HG03196 (cell line): ENCODE results near the gene HK1.

Experiments
- ATAC-seq: cut with Tn5 transposase; IDR thresholded peaks from one replicate; pipeline ENCODE4 v1.9.1; 2021; ENCODE audit not compliant: unreplicated experiment

Gene HK1

DNA sequence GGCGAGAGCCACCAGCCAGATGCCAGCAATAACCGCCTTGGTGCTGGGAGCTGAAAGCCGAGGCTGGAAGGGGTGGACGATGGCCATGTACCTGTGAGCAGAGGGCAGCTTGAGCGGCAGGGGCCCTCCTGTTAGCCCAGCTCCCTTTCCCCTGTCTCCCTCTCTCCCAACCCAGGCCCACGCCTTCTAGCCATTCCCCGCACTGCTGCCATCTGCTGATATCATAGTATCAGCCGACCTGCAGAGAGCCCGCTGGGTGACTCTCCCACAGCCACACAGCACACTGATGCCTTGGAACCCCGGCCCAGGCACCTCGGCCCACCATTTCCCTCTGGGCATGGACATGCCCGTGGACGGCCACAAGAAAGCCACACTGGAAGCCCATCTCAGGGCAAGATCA, 136.8 kb downstream of the HK1 start:
- ATAC-seq = no peak

DNA sequence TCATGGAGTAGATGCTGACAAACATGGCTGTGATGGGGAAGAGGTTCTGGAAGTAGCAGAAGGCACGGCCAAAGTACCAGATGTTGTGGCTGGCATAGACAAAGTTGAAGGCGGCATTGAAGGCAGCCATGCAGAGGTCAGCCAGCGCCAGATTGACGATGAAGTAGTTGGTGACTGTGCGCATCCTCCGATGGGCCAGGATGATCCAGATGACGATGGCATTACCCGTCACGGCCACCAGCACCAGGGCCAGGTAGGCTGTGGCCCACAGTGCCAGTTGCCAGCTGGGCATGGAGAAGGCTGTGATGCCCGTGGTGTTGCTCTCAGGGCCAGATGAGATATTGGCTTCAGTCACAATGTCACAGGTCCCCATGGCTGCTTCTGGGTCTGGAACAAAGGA, 137.7 kb downstream of the HK1 start:
- ATAC-seq = no peak

- no peak for ATAC-seq
These were observed 138.4 kb downstream of the HK1 start, which contains the start of gene TACR2 for GRCh38 chr10:69416695-69417094. TSS of gene TACR2 (minus strand) at chr10:69416918. CDS start at chr10:69416323, 595 bp downstream.

- ATAC-seq = no peak
These were observed 139.2 kb downstream of the HK1 start for GRCh38 chr10:69417542-69417941.

DNA sequence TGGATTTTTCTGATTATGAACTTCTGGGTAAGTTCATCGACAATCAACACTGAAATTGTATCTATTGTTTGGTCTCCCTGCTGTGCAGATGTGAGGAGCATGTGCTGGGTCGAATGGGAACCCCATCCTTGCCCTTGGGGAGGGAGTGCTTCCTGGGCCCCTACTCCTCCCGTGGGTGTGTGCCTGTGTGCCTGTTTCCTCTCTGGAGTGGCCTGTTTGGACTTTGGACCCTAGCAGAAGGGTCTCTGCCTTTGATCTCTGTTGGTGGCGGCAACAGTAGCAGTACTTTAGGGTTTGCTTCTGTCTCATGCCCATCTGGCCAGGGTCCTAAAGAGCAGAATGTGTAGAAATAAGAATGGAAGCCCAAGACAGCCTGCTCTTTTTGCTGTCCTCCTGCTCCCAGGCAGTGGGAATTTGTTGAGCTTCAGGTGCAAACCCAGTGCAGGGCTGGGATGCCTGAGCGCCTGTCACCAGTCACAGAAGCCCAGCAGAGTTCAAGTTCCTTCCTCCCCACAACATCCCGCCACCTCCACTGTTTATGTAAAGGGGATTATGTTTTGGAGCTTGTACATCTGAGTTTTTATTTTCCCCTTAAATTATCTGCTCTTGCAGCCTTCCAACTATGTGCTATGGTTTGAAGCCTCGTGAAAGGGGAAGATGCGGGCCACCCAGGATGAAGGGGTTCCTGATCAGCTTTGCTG, 139.9 kb downstream of the HK1 start:
- ATAC-seq = no peak

- no peak for ATAC-seq
These were observed 140.9 kb downstream of the HK1 start for GRCh38 chr10:69419096-69419743.

- no peak for ATAC-seq
These were observed 141.4 kb downstream of the HK1 start for GRCh38 chr10:69419744-69420126.

GRCh38 chr10:69421611-69422308, 143.5 kb downstream of the HK1 start:
- ATAC-seq = no peak

DNA sequence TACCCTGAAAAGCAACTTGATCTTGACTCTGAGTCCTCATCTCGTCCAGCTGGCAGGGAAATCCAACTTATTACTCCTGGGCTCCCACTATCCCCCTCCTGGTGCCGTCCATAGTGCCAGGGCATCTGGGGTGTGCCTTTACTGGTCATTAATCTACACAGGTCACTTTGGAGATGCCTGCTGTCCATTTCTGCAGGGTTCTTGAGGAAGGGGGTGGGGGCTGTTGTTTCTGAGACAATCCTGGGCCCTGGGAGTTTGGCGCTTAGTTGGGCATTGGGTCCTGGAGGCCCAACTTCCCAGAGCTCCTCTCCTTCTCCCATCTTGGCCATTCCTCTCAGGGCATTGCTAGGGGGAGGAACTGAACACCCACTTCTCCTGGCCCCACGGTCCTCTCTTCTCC, 144.4 kb downstream of the HK1 start:
- ATAC-seq = no peak

GRCh38 chr10:69425041-69425440, 146.7 kb downstream of the HK1 start:
- ATAC-seq = no peak

DNA sequence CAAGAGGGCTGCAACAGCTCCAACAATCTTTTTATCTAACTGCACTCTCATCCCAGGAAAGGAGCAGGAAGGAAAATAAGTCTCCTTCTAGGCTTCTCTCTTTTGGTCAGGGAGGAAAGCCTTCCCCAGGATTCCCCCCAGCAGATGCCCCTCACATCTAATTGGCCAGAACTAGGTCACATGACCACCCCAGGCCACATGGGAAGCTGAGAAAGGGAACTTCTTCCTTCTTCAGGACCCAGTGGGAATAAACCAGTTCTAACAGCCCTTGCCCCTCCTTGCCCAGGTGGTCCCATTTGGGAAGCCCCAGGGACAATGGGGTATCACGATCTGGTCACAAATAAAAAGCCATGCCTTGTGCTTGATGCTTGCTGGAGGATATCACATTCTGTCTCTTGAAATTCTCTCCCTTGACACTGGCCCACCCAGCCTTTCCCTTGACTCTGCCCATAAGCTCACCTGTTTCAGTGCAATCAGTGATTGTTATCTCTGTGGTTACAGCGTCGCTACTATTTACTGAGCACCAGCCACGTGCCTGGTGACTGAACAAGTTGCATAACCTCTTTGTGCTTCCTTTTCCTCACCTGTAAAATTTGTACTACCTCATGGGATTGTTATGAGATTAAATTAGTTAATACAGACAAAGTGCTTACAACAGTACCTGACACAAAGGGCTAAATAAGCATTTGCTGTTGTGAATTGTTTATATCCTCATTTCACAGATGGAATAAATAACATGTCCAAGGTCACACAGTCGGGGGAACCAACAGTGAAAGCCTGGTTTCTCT, 147.4 kb downstream of the HK1 start:
- ATAC-seq = no peak

- no peak for ATAC-seq
These were observed 148.1 kb downstream of the HK1 start for GRCh38 chr10:69426376-69426727.

DNA sequence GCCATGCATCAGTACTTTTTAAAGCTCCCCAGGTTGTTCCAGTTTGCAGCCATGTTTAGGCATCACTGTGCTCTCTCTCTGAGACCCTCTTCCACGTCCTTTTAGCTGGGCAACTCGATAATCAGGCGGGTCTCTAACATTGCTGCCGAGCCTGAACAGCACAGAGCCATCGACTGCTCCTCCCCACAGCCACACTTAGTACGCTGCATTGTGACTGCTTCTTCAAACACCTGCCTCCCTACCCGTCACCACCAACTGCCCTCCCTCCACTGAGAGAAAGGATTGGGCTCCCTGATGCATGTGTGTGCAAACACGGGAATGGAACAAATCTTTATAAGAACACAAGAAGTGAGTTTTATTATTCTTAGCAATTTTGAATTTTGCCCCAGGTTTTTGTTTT, 149.9 kb downstream of the HK1 start:
- ATAC-seq = no peak

GRCh38 chr10:69434169-69434568, 155.9 kb downstream of the HK1 start:
- ATAC-seq = no peak

GRCh38 chr10:69434926-69435325, 156.6 kb downstream of the HK1 start:
- ATAC-seq = no peak

DNA sequence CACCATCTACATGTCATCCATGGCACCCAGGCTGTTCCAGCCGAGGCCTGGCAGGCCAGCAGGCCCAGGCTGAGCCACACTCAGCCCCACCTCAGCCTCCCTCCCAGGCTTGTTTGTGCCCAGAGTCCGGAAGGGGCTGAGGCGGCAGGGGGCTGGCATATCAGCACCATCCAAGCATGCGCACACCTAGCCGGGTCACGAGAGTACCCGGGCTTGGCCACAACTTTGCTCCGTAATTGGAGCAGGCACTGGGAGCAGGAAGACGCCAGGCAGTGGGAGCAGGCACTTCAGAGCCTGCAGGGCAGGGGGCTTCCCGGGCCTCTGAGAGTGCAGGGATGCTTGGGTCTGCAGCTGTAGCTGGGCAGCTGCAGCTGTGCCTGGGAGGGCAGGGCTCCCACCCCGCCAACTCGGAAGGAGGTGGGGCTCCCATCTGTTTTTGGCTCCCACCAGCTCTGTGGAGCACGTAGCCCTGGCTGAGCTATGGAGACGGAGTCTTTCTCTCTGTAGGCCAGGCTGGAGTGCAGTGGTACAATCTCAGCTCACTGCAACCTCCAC, 157.7 kb downstream of the HK1 start:
- no peak for ATAC-seq

GRCh38 chr10:69437321-69438259, 159.3 kb downstream of the HK1 start:
- ATAC-seq = no peak

DNA sequence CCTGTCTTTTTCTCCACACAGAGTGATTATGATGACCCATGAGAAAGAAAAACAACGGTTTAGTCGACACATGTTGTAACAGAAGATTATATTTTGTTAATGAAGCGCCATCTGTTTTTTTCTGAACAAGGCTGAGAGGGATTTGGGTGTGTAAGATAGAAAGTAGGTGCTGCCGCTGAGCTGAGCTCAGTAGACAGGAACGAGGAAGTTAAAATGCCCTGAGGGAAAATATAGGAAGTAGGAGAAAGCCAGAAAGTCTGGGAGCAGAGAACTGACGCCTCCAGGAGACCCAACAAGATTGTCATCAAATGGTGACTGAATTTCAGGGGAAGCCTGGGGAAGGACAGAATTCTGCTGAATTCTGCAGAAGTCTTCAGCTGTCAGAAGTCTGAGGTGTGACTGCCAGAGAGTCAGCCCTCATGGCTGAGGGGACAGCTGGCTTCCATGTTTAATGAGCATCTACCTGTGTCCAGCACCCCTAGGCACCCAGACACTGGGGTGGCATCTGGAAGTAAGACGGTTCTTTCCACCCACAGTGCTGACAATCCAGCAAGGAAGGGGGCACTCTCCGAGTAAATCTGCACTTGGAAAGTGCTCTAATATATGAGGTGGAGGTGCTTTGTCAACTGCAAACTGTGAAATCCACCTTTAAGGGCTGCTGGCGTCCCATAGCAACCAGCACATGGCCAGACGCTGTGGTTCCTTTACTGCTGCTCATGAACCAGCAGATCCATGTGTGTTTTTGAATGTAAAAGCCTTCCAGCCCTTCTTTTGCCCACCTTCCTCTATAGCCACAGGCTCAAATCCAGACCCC, 160.4 kb downstream of the HK1 start:
- no peak for ATAC-seq

- ATAC-seq = no peak
These were observed 161.0 kb downstream of the HK1 start for GRCh38 chr10:69439350-69439739.
